GM15510 (cell line): ENCODE results near the gene CLINT1.

ENCODE experiments used
- POLR2A ChIP-seq: IDR thresholded peaks from 3 replicates; pipeline ENCODE4 v1.6.1; 2011; ENCODE audit warnings: borderline replicate concordance; ENCODE audit not compliant: insufficient read length; ENCODE audit errors: extremely low read depth

CLINT1 gene

GRCh38 chr5:157870837-157871834 is 12.2 kb upstream of the CLINT1 start:
- TF ChIP-seq POLR2A = no peak

- no peak for TF ChIP-seq POLR2A
Observed at GRCh38 chr5:157867751-157868387, 8.9 kb upstream of the CLINT1 start.

- TF ChIP-seq POLR2A = no peak
Observed at GRCh38 chr5:157866536-157866935, 7.6 kb upstream of the CLINT1 start.

GRCh38 chr5:157865781-157866180 is 6.8 kb upstream of the CLINT1 start:
- no peak for TF ChIP-seq POLR2A

- no peak for TF ChIP-seq POLR2A
Observed at GRCh38 chr5:157864067-157864466, 5.1 kb upstream of the CLINT1 start.

- TF ChIP-seq POLR2A = no peak
Observed at GRCh38 chr5:157862183-157862851, 3.4 kb upstream of the CLINT1 start.

- TF ChIP-seq POLR2A = no peak
Observed at GRCh38 chr5:157860898-157861890, 2.2 kb upstream of the CLINT1 start.

GRCh38 chr5:157859227-157859575 is 256 bp upstream of the CLINT1 start:
- TF ChIP-seq POLR2A = no peak

GRCh38 chr5:157857816-157858526 is 974 bp downstream of the CLINT1 start:
- no peak for TF ChIP-seq POLR2A

- TF ChIP-seq POLR2A = no peak
Observed at GRCh38 chr5:157855404-157855994, 3.4 kb downstream of the CLINT1 start.

GRCh38 chr5:157845914-157846598 is 12.9 kb downstream of the CLINT1 start:
- TF ChIP-seq POLR2A = no peak

GRCh38 chr5:157842787-157843186 is 16.2 kb downstream of the CLINT1 start:
- no peak for TF ChIP-seq POLR2A

GRCh38 chr5:157842185-157842584 is 16.8 kb downstream of the CLINT1 start:
- no peak for TF ChIP-seq POLR2A
